Glomerular visceral epithelial cell (primary cell): ENCODE results near the gene SNAPC2.
A peak's percentile ranks its signal among the peaks of the same experiment; 100 is the strongest.
"Not testable (repeated sequence)": the region's sequence is repeated elsewhere in the genome, so short reads cannot be mapped to it uniquely, and the experiment has no call there.

Experiments
- DNase-seq: peaks from one replicate; pipeline ENCODE4 v3.0.0-alpha.2; 2016; ENCODE audit errors: extremely low spot score

SNAPC2 gene

DNA sequence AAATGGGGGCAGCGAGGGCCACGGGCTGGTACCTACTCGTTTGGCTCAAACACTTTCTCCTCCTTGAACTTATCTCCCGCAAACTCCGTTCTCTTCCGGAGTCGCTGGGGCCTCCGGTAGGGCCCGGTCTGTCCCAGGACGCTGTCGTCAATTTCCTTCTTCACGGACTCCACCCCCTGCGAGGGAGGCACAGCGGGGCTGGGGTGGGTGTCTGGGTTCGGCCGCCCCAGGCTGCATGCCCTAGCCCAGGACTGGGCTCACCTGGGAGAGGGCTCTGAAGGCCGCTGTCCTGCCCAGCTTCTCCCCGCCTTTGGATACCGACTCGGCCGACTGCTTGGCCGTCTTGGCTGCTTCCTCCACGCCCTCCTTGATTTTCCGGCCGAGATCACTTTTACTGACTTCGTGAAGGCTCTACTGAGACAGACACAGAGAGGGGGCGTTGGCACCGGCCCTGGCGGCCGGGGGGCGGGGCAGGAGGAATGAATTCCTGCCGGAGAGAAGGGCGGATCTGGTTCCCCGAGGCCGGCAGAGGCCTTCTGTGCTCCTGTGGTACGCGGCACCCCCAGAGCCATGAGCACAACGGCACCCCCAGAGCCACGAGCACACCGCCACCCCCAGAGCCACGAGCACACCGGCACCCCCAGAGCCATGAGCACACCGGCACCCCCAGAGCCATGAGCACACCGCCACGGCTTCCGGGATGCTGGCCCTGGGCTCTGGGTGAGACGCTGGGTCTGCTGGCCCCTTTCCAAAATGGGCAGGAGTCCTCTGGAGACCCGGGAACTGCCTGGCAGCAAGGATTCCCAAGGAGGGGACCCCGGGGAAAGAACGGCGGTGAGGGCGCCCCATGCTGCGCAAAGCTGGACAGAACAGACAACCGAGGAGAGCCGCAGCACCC, 13.9 kb downstream of the SNAPC2 start:
- no peak for DNase-seq

DNA sequence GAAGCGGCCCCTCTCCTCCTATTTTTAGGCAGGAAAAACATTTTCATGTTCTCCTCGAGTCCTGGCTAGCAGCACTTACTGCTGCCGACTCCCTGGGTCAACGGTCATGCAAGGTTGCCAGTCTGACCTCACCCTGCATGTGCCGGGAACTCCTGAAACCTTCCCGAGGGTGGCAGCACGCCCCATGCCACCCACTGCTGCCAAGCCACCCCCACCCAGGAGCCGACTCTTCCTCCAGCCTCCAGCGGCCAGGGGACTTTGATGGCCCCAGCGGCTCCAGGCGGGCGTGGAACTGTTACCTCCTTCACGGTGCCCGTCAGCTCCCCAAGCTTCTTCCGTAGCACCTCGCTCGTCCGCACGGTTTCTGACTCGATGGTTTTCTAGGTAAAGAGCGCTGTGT, 14.6 kb downstream of the SNAPC2 start:
- DNase-seq = no peak

DNA sequence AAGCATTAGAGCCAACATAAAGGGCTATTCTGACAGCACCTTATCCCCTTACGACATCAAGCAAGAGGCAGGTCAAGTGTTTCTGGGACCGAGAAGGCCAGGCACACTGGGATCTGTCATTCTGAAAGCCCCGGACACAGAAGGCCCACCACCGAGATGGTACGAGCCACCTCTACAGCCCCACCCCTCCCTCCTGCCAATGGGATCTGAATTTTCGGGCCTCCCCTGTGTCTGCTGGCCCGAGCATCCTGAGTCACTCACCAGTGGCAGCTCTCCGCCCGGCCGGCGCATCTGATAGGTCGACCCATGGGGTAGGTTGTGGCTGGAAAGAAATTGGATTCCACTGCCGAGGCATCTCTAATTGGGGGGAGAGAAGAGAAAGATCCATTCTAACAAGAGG, 20.7 kb downstream of the SNAPC2 start:
- no peak for DNase-seq

DNA sequence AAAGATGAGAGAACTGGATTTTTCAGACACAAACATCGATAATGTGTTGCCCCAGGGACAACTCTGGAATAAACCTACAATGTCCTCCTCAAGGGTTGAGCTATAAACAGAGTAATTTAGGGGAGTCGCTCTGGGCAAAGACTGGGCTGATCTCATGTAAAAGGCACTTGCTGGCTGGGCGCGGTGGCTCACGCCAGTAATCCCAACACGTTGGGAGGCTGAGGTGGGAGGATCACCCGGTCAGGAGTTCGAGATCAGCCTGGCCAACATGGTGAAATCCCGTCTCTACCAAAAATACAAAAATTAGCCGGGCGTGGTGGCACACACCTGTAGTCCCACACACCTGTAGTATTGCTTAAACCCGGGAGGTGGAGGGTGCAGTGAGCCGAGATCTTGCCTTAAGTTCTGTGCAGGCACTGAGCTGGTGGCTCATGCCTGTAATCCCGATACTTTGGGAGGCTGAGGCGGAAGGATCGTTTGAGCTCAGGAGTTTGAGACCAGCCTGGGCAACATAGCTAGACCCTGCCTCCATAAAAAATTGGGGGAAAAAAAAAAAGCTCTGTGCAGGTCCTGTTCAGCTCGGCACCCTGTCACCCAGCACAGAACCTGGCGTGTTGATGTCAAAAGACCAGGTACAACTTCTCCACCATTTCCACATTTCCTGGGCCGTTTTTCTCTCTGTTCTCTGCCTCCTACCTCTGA, 21.9 kb downstream of the SNAPC2 start:
- no peak for DNase-seq

DNA sequence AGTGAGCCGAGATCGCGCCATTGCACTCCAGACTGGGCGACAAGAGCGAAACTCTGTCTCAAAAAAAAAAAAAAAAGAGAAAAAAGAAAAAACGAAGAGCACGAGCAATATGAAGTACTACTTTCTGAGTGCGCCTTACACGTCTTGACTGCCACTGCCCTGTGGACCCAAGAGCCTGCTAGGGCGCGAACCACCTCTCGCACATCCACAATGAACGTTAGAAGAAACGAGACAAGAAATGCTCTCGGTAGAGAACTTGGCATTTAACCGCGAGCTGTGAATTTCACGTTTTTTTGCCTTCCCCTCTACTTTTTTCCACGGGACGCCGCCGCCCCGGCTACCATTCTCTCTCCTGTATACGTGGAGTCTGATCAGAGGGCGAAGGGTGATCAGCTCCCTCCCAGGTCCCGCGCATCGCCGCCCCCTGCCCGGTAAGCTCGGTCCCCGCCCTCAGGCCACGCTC, 22.9 kb downstream of the SNAPC2 start:
- DNase-seq = no peak

- peak; percentile 100 for DNase-seq
Observed at GRCh38 chr19:7943444-7944176, 23.5 kb downstream of the SNAPC2 start, which contains the start of gene TIMM44. Gene TIMM44, minus strand, starts transcription at chr19:7943666. Its CDS starts 15 bp downstream, at chr19:7943651.

DNA sequence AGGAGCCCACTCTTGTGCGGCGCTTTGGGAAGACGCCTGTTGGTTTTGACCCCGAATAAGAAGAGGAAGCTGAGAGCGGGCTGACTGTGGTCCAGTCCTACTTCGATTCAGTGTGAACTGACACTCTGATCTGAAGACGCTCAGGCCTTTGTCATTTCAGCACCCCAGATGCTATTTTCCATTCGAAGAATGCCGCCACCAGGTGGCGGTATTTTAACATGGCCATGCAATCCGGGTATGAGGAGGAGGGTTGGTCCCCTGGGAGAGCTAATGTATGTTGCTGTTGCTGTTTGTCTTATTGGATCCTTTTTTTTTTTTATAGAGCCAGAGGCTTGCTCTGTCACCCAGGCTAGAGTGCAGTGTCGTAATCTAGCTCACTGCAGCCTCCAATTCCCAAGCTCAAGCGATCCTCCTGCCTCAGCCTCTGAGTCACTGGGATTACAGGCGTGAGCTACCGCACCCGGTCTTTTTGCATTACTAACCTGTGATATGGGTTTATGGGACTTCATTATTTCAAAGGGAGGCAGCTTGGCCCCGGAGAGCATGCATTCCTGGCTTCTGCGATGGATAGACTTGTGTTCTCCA, 24.1 kb downstream of the SNAPC2 start:
- DNase-seq = peak; percentile 87

GRCh38 chr19:7947939-7948338, 27.8 kb downstream of the SNAPC2 start:
- no peak for DNase-seq

DNA sequence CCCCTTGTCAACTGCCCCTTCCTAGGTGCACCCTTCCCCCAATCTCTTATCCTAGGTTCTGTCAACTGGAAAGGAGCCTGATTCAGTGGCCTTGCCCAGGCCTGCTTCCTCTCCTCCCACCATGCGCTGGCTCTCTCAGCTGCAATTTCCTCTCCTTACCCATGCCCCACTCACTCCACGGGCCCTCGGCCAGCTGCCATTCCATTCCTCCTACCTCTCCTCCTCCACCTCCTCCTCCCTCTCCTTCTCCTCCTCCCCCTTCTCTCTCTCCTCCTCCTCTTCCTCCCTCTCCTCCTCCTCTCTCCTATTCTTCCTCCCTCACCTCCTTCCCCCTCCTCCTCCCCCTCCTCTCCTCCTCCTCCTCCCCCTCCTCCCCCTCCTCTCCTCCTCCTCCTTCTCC, 32.9 kb downstream of the SNAPC2 start:
- DNase-seq = peak; percentile 36

GRCh38 chr19:7953576-7953975, 33.4 kb downstream of the SNAPC2 start:
- no peak for DNase-seq

DNA sequence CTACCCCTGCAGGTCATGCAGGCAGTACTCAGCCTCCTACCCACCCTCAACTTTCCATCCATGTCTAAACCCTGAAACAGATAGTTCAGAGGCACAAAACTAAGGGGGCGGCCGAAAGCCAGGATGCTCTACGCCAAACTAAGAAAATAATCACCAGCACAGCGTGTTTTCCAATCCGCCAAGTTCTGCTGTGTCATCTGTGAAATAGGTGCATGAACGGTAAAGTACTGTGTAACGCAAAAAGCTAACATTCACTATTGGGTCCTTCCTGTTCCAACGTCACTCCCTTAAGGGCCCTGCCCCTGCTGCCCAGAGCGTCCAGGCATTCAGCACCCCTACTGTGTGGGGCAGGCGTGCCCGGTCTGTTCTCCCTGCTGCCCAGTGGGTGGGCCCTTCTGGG, 35.6 kb downstream of the SNAPC2 start:
- DNase-seq = no peak

GRCh38 chr19:7959211-7959610, 39.1 kb downstream of the SNAPC2 start:
- no peak for DNase-seq

DNA sequence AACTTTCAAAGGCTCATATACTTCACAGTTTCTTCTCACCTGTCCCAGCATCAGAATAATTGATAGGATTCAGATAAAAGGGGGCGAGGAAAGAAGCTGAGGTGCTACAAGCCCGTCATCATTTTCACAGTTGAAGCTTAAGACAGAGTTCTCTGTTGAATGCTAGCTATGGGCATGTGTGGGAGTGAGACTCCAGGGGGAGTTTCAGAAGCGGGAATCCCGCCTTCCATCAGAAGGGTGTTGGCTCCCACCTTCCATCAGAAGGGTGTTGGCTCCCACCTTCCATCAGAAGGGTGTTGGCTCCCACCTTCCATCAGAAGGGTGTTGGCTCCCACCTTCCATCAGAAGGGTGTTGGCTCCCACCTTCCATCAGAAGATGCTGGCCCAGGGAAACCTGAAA, 40.9 kb downstream of the SNAPC2 start:
- not testable (repeated sequence) for DNase-seq

- no peak for DNase-seq
Observed at GRCh38 chr19:7961920-7962626, 41.9 kb downstream of the SNAPC2 start.

- no peak for DNase-seq
Observed at GRCh38 chr19:7962644-7963268, 42.6 kb downstream of the SNAPC2 start.

DNA sequence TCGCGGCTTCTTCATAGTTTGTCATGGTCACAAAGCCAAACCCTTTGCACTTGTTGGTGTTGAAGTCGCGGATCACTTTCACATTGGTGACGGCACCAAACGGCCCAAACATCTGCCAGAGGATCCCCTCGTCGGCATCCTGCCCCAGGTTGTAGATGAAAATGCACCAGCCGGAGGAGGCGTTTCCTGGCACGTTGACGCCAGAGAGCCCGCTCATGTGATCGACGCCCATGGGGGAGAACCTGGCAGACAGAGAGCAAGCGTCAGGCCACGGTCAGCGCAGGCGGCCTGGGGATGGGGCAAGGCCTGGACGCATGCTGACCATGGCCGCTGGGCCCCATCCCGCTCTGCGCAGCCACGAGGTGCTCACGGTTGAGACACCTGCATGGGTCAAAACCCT, 43.4 kb downstream of the SNAPC2 start:
- DNase-seq = no peak

DNA sequence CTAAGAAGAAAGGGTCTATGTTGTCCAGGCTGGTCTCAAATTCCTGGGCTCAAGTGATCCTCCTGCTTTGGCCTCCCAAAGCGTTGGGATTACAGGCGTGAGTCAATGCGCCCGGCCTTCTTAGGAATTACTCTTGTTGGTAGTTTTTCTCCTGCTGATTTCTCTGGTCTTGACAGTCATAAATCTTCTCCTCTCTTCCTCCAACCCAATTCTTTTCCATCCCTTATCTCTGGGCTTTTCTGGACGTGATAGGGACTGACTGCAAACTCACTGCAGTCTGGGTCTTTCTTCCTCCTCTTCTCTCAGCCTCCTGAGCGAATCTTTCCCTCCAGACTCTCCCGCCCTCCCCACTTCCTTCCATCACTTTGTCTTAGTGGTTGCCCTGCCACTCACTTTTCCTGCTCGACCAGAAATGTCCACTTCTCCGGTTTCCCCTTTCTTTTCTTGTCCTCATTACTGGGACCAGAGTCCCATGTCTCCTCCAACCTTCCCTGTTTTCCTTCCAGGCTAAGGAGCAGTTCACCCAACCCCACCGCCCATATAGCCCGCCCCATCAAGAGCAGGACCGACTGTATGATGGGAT, 45.2 kb downstream of the SNAPC2 start:
- no peak for DNase-seq

DNA sequence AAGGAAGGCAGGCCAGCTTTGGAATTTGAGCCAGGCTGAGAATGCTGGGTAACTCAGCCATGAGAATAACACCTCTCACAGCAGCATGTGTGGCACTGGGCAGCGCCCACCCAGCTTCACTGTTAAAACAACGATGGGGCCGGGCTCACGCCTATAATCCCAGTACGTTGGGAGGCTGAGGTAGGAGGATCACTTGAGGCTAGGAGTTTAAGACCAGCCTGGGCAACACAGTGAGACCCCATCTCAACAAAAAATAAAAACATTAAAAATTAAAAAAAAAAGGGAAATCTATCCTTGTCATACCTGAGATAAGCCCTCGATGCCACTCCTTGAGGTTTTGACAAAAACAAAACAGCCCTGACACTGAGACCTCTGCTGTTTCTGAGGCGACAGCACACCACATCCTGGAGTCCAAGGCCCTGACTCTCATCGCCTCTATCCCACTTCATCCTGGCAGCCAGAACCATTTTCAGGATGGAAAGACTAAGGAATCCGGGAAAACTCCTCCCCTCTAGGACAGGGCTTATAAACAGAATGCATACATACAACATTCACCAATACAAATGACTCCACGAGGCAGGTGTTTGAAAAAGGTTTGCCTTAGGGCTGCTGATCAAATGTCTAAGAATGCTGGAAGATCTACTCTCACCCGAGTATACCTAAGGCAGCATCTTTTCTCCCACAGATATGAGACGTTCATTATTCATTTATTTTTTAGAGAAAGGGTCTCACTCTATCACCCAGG, 46.0 kb downstream of the SNAPC2 start:
- DNase-seq = no peak

- no peak for DNase-seq
Observed at GRCh38 chr19:7968008-7968795, 48.1 kb downstream of the SNAPC2 start.
